ENCODE data around the gene MTCH1.

Gene MTCH1

DNA sequence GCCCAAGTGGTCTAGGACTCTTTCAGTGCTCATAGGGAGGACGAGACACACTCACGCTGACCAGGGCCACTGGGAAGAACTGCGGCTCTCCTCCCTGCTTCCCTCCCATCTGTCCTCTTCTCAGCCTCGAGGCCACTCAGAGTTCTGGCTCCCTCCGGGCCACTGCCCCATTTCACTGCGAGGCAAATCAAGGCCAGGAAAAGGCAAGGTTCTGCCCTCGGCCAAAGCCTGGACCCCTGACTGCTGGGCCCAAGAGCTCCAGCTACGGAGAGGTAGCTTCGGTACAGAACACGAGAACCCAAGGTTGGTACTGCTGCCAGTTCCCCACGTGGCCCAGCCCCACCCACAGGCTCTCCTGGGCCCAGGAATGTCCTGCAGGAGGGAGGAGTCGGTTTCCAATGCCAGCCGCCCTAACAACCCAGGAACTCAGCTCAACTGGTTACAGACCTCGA lies 16.7 kb downstream of the MTCH1 start:
- no peak for DNase-seq (ENCODE audit: low read depth)
- TF ChIP-seq, protein P1, sequence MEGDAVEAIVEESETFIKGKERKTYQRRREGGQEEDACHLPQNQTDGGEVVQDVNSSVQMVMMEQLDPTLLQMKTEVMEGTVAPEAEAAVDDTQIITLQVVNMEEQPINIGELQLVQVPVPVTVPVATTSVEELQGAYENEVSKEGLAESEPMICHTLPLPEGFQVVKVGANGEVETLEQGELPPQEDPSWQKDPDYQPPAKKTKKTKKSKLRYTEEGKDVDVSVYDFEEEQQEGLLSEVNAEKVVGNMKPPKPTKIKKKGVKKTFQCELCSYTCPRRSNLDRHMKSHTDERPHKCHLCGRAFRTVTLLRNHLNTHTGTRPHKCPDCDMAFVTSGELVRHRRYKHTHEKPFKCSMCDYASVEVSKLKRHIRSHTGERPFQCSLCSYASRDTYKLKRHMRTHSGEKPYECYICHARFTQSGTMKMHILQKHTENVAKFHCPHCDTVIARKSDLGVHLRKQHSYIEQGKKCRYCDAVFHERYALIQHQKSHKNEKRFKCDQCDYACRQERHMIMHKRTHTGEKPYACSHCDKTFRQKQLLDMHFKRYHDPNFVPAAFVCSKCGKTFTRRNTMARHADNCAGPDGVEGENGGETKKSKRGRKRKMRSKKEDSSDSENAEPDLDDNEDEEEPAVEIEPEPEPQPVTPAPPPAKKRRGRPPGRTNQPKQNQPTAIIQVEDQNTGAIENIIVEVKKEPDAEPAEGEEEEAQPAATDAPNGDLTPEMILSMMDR (conservative IDR thresholded peaks at IDR 0.05; ENCODE audit: low read depth, low read length): no peak
- no peak overlapping the region for H3K4me3 ChIP-seq (ENCODE audit: low read depth, low read length)

DNA sequence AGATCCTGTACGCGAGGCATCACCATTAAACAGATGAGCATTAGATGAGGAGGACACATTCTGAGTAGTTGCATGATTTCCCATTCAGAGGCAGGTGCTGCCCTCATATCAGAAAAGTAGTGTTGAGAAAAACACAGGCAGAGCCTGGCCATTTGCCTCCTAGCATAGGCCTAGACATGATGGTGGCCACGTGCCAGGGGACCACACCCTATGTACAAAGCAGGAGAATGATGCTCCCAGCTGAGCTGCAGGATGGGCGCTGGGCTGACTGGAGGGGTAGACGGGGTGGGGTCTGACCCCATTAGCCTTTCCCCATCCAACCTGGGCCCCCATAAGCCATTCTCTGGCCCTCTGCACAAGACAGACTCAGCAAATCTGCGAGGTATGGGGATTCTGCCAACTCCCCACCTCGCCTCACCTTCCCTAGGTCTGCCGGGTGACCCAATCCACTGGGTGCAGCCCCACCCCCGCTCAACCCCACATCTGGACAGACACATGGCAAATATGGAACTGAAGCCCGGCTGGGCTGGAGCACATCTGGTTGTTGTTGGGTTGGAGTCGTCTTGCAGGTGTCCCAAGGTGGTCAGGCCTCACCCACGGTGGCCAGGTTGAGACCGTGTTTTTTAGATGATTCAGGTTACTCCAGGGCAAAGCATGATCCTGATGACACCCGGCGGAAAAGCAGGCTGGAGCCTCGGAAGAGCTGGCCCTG lies 17.6 kb downstream of the MTCH1 start:
- DNase-seq (ENCODE audit: low read depth): peak; percentile 31

DNA sequence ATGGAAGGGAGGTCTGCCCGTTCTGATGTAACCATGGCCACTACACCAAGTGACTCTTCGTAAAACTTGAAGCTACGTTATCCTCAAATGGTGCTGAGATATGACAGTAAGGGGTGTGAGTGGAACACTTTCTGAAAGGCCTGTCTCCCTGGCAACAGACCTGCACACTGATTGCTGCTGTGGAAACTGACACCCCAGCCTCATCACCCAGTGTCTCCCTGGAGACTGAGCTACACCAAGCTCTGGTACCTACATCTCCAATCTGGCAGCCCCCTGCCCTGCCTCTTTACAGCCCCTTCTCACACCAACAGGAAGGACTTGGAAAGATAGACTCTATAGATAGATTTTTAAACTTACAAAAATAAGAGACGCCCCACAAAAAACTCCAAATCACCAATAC lies 18.2 kb downstream of the MTCH1 start:
- no peak overlapping the region for H3K4me3 ChIP-seq (ENCODE audit: low read depth, low read length)
- no peak for DNase-seq (ENCODE audit: low read depth)
- TF ChIP-seq, protein P1 (conservative IDR thresholded peaks at IDR 0.05; ENCODE audit: low read depth, low read length): no peak

More for the DNA sequence above, 17.6 kb downstream of the MTCH1 start:
- no peak overlapping the region for H3K4me3 ChIP-seq (ENCODE audit: low read depth, low read length)
- TF ChIP-seq, protein P1 (conservative IDR thresholded peaks at IDR 0.05; ENCODE audit: low read depth, low read length): no peak

DNA sequence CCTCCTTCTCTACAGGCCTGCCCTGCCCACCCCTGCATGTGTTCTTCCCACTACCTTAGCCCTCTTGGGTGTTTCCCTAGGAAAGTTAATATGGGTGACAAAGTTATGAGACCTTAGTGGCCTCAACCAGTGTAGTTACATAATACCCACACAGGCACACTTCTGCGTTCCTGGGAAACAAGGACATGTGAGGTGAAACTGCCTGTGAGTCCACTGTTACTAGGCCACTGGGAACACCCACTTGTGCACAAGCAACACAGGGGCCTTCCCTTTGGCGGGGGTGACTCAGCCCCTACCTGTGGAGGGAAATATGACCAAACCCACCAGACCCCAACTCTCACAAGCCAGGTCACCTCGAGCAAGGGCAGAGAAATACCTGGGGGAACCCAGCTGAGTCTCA lies 18.7 kb downstream of the MTCH1 start:
- DNase-seq (ENCODE audit: low read depth): no peak
- H3K4me3 ChIP-seq (ENCODE audit: low read depth, low read length): no peak overlapping the region
- TF ChIP-seq, protein P1 (conservative IDR thresholded peaks at IDR 0.05; ENCODE audit: low read depth, low read length): no peak

DNA sequence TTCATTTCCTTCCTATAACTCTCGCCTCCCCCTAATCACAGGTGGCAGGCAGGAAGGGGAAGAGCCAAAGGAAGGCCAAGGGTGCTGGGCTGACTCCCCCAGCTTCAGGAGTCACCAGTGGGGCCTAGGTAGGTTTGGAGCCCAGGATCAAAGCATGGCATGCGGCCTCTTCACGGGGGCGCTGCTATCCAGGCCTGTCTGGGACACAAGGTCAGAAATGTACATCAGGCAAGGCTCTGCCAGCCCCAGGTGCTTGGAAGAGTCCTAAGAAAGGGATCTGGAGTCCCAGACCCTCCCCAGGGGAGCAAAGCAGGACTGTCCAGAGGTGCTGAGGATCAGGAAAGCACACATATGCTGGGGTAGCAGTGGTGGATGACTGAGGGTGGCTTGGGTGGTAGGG lies 21.1 kb downstream of the MTCH1 start:
- TF ChIP-seq, protein P1 (conservative IDR thresholded peaks at IDR 0.05; ENCODE audit: low read depth, low read length): no peak
- no peak overlapping the region for H3K4me3 ChIP-seq (ENCODE audit: low read depth, low read length)
- DNase-seq (ENCODE audit: low read depth): no peak

DNA sequence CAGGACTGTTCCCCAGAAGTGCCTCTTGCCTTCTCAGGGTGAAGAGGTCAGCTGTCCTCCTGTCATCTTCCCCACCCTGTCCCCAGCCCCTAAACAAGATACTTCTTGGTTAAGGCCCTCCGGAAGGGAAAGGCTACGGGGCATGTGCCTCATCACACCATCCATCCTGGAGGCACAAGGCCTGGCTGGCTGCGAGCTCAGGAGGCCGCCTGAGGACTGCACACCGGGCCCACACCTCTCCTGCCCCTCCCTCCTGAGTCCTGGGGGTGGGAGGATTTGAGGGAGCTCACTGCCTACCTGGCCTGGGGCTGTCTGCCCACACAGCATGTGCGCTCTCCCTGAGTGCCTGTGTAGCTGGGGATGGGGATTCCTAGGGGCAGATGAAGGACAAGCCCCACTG lies 21.6 kb downstream of the MTCH1 start:
- TF ChIP-seq, protein P1 (conservative IDR thresholded peaks at IDR 0.05; ENCODE audit: low read depth, low read length): no peak
- H3K4me3 ChIP-seq (ENCODE audit: low read depth, low read length): no peak overlapping the region
- DNase-seq (ENCODE audit: low read depth): no peak

Data from choroid plexus epithelial cell (primary cell).